HG02981 (cell line): Measurements from ENCODE around the gene DDAH1.
"Not testable (repeated sequence)": the region's sequence is repeated elsewhere in the genome, so short reads cannot be mapped to it uniquely, and the experiment has no call there.

Experiments used
- ATAC-seq: cut with Tn5 transposase; IDR thresholded peaks from one replicate; pipeline ENCODE4 v1.9.1; 2021; ENCODE audit warnings: mild to moderate bottlenecking, moderate library complexity; ENCODE audit not compliant: unreplicated experiment

The DDAH1 gene

DNA sequence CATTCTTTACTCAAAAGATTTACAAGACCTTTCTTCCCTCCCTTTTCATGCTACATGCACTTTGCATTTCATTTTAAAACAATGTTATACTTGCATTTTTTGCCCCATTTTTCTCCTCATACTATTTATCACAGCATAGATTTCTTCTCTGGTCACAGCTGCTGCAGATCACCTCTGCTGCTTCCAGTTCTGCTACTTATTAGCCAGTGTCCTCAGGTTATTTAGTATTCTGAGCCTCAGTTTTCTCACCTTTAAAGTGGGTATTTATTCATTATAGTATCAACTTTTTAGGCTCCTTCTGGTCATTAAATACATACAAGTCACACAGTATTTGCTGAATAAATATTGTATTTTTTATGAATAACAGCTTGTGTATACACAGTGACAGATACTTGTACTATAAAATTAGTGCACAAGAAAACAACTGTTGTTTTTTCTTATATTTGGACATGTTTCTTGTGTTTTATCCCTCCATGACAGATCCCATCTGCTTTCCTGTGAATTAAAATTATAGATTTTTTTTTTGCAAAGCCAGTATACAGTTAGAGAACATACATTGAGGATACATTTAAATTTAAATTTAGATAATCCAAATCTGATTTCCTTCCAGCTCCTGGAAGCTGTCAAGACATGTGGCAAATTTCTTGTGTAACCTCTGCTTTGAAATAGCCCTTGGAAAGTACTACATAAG lies 103.2 kb downstream of the DDAH1 start:
- no peak for ATAC-seq

DNA sequence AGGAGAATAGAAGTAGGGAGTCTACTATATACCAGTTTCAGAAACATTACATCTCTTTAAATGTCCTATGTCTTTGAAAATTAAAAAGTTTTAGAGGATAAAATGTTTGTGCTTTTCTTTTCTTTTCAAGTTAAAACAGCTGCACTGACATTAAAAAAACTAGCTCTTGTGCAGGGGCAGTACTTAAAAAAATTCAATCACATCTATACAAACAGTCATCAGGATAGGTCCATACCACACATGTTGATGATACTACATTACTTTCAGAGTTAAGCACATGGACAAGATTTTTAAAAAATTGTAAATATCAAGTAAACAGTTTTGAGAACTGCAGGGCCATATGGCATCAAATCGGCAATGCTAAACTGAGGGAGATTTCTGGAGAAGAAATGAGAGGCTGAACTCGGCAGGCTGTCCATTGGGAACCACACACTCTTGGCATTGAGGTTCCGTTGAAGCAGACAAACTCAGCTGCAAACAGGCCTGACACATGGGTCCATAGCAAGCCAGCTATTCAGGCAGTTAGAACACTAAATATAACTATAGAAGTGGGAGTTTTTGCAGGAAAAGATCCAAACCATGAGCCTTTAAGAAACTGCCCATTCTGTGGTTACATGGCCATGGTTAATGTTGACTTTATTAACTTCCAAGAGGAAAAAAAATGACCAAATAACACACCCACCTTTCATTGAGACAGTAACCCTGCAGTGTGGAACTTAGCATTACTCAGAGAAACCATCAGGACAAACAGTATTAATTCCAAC lies 104.0 kb downstream of the DDAH1 start:
- no peak for ATAC-seq

DNA sequence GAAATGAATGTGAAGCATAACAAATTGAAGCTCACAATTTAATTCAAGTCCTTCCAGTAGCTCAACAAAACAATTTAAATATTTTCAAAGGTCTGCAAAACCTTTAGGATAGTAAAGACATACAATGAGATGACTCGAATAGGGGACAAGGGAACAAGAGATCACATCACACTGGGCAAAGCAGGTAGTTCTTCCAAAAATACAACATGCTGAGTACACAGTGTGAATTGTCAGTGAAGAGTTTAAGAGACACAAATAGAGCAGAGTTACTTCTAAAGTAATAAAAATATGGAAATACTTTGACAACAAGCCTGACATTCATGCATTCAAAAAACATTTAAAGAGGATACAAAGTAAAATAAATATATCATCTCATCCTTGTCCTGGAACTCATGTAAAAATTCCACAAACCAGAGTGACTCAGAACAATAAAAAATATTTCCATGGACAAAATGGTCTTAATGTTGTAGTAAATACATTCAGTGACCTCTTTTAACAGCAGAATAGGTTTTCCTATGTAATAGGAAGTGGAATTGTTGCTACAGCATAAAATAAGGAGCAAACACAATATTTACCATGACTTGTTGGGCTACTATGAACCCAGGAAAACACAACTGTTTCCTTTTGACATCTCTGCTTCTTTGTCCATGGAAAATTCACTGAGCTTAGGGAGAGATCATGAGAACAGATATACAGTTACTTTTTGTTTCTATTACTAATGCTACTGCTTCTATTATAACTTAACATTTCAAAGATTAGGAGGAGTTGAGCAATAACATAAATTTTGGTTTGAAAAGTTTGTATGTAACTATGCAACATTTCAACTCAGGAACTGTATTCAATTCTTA lies 104.9 kb downstream of the DDAH1 start:
- no peak for ATAC-seq

DNA sequence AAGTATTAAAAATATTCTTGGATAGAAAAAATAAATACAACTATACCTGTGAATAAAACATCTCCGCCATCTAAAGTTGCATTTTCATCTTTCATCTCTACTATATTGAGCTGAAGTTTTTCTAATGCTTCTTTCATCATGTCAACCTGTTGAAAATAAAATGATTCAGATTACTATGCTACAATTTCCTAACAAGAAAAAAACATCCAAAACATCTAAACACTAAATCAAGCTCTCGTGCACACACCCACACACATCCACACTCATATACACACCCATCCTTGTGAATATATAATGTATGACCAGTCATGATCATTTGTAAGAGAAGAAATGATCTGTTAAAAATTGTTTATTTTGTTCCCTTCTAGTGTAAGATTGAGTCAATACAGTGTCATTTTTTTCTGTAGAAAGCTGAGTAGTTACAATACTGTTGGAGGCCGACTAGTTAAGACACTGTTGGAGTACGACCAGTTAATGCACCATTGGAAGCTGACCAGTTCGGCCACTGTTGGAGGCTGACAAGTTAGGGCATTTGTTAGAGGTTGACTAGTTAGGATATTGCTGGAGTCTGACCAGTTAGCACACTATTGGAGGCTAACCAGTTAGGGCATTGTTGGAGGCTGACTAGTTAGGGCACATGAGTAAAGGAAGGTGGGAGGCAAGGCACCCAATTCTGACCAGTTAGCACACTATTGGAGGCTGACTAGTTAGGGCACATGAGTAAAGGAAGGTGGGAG lies 106.1 kb downstream of the DDAH1 start:
- ATAC-seq: no peak

DNA sequence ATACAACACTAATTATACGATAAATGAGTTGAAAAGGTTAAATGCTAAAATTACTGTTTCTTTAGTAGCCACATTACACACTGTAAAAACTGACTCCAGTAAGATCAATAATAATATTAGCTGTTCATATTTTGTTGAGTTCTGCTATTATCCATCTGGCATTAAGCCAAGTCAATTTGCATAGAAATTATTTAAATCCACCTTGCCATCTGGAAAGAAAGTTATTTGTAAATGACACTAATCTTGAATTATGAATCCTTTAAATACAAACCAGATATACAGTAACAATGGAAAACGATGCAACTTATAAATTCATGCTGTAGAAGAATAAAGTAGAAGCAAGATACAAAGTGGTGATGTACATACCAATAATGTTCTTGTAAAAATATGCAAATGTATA lies 107.1 kb downstream of the DDAH1 start:
- ATAC-seq: no peak

DNA sequence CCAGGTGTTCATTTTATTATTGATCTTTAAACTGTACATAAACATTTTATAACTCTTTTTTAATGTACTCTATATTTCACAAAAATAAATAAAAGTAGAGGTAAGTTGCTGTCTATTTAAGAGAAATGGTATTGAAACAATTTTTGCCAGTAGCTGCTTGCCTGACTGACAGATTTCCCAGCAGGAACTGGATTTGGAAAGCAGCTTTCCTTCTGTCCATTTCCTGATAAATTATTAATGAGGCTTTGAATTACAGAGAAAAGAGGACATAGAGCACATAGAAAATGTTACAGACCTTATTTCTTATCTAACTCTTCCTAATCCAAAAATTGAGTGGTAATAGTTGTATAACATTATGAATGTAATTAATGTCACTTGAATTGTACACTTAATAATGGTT lies 108.8 kb downstream of the DDAH1 start:
- ATAC-seq: no peak

DNA sequence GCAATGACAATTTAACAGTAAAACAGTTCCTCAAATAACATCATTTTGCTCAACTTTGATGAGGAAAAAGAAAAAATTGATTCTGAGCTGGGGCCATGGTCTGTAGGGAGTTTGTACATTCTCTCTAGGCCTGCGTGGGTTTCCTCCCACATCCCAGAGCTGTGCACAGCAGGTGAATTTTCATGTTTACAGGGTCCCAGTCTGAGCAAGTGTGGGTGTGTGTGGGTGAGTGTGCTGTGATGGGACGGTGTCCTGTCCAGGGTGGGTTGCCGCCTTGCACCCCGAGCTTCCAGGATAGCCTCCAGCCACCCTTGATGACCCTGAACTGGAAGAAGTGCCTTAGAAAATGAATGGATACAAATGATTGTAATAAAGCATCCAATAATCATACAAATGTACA lies 112.9 kb downstream of the DDAH1 start:
- ATAC-seq: no peak

DNA sequence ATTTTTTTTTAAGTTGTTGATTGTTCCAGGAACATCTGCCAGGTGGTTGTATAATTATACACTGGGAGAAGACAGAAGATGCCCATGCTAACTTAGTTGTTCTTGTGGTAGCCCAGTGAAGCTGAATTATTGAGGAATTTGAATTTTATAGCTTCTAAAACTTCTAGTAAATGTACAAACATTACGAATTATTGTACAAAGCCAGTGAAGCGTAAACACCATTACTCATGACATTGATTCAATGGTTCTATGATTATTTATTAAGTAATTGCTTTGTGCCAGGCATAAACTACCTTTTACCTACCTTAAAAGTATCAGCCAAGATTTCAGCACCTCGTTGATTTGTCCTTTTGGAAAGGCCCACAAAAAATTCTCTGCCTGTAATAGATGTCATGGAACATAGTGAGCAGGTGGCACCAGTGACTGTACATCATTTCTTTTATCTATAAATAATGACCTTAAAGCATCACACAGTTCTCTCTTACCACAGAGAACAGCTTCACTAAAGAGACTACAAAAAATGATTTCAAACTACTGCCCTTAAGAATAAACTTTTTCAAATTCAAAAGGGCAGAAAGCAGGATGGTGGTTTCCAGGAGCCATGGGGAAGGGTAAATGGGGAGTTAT lies 113.6 kb downstream of the DDAH1 start:
- ATAC-seq: no peak

DNA sequence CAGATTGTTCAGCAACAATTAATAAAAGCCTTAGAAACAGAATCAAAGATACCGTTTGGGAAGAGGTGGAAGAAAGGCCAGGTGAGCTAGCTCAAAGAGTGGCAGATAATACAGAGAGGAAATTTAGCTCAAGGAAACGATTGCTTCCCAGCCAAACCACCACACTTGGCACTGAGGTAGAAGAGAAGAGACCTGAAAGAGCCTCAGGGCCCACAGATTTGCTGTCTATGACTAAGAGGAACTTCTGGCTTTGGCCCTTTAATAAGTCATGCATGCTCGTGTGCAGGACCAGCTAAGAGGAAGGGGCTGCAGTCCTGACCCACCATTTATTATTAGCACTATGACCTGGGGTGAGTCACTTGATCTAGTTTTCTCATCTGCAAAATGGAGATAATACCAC lies 115.7 kb downstream of the DDAH1 start:
- ATAC-seq: no peak

DNA sequence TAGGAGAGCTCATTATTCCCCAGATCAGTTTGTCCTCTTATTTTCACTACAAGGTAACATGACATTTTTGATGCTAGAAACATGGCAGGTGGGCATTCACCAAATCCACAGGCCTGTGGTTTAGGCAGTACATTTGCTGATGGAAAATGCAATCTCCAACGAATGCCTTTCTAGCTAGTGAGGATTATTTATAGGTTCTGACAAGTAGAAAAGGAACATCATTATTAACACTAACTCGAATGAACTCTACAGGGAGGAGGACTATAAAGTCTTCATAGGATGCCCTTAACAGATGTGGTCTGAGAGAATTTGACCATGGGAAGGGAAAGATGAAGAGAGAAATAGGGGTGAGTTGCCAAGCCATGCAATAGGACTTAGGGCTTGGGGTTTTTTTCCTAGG lies 117.1 kb downstream of the DDAH1 start:
- ATAC-seq: no peak

DNA sequence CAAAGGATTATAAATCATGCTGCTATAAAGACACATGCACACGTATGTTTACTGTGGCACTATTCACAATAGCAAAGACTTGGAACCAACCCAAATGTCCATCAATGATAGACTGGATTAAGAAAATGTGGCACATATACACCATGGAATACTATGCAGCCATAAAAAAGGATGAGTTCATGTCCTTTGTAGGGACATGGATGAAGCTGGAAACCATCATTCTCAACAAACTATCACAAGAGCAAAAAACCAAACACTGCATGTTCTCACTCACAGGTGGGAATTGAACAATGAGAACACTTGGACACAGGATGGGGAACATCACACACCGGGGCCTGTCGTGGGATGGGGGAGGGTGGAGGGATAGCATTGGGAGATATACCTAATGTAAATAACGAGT lies 117.7 kb downstream of the DDAH1 start:
- not testable (repeated sequence) for ATAC-seq

DNA sequence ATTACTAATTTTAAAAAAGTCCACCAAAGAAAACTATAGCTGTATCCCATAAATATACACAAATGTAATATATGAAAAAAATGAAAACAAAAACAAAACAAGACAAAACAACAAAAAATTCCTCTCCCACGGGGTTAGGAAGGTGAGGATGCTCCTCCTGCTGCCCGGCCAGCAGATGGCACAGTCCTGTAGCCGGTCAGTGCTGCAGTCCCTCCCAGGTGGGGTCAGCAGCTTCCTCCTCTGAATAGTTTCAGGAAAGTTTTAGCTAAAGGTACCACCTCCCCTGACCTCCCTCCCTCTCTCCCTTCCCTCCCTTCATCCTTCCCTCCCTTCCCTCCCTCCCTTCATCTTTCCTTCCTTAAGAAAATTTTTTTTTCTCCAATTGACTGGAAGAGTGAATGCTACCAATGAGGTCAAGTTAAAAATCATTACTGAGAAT lies 120.7 kb downstream of the DDAH1 start:
- no peak for ATAC-seq

DNA sequence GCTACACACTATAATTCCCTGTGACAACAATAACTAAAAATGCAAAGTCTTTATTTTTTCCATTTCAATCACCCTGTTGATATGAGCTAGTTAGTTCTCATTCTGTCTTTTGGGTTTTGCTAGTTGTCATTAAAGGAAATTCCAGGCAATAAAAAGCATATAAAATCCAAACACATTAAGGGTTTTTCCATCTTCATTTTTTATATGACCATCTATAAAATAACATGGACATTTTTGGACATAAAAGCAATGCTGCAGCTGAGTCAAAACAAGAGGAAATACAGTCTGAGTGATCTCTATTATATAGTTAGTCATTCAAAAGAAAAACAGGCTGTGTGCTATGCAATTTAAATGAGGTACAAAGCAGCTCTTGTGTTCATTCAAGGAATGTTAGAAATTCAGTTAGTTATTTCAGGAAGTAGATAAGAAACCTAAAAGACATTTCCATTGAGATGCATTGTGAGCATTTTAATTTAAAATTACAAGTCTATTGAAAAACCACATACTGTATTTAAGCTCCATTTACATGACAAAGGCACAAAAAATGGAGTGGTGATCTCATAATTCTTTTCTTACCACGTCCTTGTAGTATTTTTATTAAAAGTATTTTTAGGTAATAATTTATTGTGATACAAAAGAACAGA lies 121.2 kb downstream of the DDAH1 start:
- ATAC-seq: no peak

DNA sequence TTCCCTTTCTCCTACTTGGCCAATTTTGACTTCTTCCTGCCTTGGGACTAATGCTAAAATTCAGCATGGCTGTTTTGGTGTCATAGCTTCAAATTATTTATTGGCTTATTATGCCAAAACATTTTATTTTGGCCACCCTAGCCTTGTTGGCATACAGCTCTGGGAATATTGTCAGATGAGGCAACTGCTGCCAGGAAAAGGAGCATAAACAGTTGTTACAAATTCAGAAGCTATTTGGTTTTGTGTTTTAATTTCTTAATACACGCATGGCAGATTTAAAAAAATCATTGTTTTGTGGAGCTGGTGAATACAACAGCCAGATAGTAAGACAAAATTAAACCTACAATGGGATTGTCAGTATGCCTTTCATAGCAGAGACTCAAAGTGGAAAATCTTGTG lies 121.7 kb downstream of the DDAH1 start:
- ATAC-seq: no peak

DNA sequence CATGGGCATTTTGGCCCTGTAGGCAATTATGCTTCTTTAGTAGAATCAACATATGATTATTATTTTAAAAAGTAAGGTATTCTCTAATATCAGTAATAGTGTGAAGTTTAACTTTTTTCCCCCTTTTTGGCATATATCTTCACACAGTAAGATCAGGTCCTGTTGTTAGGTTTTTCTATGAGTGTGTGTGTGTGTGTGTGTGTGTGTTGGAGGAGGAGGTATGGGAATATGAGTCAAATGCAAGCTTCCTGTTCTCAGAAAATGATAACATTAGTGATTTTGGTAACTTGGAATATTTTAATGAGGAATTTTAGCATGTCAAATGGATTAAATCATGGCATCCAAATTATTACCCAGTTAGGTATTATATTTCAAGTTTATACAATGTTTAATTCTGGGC lies 122.8 kb downstream of the DDAH1 start:
- ATAC-seq: no peak

DNA sequence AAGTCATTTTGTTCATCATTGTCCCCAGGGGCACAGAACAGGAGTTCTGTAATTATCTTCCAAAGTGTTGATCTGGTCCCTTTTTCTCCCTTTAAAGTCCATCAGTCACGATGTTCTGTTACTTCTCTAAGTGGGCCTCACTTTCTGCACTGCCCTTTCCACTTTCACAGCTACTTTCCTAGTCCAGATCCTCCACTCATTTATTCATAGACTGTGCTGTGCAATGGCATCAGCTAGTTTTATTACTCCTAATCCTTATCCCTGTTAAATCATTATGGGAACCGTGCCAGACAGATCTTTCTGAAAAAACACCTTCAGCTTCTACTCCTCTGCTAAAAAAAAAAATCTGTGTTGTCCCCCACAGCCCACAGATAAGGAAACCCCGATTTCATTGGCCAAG lies 124.5 kb downstream of the DDAH1 start:
- ATAC-seq: no peak

DNA sequence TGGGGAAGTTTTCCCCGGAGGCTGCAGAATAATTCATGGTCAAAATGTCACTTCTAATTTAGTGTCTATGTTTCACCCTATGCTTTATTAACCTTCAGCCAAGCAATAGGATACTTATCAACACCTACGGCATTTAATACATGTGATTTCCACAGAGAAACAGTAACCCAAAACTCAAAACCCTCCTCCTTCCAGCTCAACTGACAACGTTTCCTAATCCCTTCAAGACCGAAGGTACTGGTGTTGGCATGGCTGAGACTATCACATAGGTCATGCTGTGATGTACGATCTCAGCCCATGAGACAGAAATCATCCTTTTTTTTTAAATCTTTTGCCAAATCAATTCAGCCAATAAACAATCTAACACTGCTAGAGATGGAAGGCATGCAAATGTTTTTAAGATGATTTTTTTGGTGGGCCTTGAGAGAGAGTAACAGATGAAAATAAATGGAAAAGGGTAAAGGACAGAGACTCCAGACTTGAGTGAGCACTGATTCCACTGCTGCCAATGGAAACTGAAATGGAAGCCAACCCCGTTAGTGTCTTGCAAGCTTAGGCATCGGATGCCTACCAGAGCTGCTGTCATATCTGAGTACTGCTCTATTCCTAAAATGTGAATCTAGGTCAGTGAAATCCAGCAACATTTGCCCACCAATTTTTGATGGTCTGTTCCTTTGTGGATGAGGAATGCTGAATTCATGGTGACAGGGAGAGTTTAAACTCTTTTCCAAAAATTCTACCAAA lies 125.1 kb downstream of the DDAH1 start:
- ATAC-seq: no peak

DNA sequence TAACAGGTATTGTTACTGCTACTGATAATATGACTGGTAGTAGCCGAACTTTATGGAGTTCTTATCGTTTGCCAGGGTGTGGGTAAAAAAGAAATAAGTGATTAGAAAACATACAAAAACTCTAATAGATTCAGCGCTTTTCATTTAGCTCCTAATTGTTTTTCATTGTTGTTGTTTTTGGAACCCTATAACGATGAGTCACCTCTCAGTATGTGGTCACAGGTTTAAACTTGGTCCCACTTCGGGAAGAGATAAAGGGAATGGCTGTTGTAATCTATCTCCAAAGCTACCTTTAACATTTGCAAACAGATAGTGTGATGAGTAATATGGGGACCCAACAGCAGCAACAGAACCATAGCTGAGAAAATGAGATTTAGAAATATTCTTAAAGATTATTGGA lies 125.9 kb downstream of the DDAH1 start:
- no peak for ATAC-seq

DNA sequence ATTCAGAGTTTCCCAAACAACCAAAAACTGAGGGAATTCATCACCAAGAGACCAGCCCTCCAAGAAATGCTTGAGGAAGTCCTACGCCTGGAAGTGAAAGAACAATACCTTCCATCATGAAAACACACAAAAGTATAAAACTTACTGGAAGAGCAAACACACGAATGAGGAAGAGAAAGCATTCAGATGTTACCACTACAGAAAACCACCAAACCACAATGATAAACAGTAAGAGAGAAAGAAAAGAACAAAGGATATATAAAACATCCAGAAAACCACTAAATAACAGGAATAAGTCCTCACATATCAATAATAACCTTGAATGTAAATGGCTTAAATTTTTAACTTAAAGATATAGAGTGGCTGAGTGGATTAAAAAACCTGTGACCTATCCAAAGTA lies 130.0 kb downstream of the DDAH1 start:
- no peak for ATAC-seq
